Right ventricle myocardium inferior (tissue), 1 donor: ENCODE data around the gene SOX18. TPM values are rescaled to one million over a fixed set of nuclear protein-coding genes. Genes with fewer than 3 reads are reported as not detected.
A peak's percentile ranks its signal among the peaks of the same experiment; 100 is the strongest.

Source experiments
- ATAC-seq: fragments of 200-7000 bp; cut with Tn5 transposase; one replicate; pipeline ENCODE4 v1.9.1; 2020; ENCODE audit warnings: mild to moderate bottlenecking, moderate library complexity
- DNase-seq: peaks from one replicate; pipeline ENCODE4 v3.0.0; 2021; ENCODE audit errors: missing footprints
- intact Hi-C: fragments of 100-400 bp; cut with DNase I; formaldehyde crosslinking; loops from one replicate; pipeline ENCODE4 v1.11.0; 2022
- total RNA-seq: library from RNA; stranded (reverse); fragmentation: NEBNext Ultra II Directional; extraction: Animal tissue kit (Norgen Biotek cat#: 25700); gene quantifications from one replicate; pipeline ENCODE4 v1.2.1, GENCODE V29; 2021
- donor health status: DM: no; HTN: yes; CAD: no; lungs with severe emphysema.

Gene SOX18
- total RNA-seq, 1 donor from 2014 or later: 38.4 TPM

- intact Hi-C loops: loop anchor here (2.0 to 5.0 kb wide), 2 partner anchors 39 to 105 kb away; partner anchors contain the start of gene SAMD10
- DNase-seq: peak; percentile 45
- no peak for ATAC-seq
These were observed 32.8 kb upstream of the SOX18 start for GRCh38 chr20:64082126-64082731.

DNA sequence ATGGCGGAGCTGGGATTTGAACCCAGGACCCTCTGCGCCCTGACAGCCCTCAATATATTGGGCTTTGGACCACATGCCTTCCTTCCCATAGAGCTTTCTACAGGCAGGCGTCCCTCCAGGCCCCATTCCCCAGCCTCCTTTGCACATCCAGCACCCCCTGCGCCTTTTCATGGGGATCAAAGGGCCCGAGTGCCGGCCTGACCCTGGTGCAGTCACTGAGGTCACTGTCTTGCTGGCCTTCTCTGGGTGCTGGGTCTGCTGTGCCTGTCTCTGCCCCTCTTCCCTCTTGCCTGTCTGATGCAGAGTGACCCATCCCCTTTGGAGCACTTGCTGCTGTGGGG, 32.2 kb upstream of the SOX18 start:
- intact Hi-C loops: loop anchor here (5.0 kb wide), 1 partner anchor 104 kb away; the partner anchor contains the start of gene SAMD10
- DNase-seq (peak; percentile 59), ATAC-seq (no peak)

GRCh38 chr20:64080813-64081623, 31.6 kb upstream of the SOX18 start:
- DNase-seq (peak; percentile 27), ATAC-seq (no peak)
- intact Hi-C loops: loop anchor here (5.0 kb wide), 1 partner anchor 104 kb away; the partner anchor contains the start of gene SAMD10

GRCh38 chr20:64080013-64080812, 30.8 kb upstream of the SOX18 start, which contains the start of gene OPRL1:
TSS of gene OPRL1 (plus strand) at chr20:64080082. CDS start at chr20:64092721, 12,639 bp downstream.
- intact Hi-C loops: loop anchor here (5.0 kb wide), 1 partner anchor 103 kb away; the partner anchor contains the start of gene SAMD10
- ATAC-seq (peak; percentile 6), DNase-seq (peak; percentile 72)

GRCh38 chr20:64079273-64080012, 30.0 kb upstream of the SOX18 start, which contains the start of gene RGS19:
TSS of gene RGS19 (minus strand) at chr20:64079518. CDS start at chr20:64076886, 2,632 bp downstream.
- peak; percentile 65 for ATAC-seq
- intact Hi-C loops: loop anchor here (5.0 kb wide), 1 partner anchor 102 kb away; the partner anchor contains the start of gene SAMD10
- peak; percentile 94 for DNase-seq

- no peak for DNase-seq
- no peak for ATAC-seq
- intact Hi-C loops: no loop called here
These were observed 29.5 kb upstream of the SOX18 start for GRCh38 chr20:64078934-64079272.

DNA sequence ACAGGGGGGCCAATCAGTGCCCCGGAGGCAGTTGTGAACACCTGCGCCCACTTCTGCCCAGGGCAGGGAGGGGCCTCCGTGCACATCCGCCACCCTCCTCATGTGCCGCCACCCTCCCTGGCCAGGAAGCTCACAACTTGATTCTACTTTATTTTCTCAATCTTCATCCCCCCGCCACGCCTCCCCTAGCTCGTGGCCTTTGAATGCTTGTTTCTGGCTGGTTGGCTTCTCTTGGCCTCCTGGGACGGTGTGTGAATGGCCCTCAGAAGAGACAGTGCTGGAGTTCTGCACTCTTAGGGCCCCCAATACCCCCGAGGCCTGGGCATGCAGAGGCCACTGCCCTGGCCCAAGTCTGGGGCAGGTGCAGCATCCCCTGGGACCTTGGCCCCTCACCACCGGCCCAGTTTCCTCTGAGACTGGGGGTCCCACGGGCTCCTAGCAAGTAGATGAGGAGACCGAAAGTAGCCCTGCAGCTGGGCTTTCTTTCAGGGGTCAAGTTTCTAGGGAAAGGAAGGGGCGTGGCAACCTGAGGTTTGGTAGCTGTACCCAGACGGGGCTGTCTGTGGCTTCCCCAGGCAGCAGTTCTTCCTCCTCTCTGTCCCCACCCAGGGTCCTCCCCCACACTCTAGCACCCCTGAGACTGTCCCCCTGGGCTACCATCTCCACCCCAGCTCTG, 28.6 kb upstream of the SOX18 start:
- ATAC-seq: no peak
- intact Hi-C loops: no loop called here
- DNase-seq: peak; percentile 83

DNA sequence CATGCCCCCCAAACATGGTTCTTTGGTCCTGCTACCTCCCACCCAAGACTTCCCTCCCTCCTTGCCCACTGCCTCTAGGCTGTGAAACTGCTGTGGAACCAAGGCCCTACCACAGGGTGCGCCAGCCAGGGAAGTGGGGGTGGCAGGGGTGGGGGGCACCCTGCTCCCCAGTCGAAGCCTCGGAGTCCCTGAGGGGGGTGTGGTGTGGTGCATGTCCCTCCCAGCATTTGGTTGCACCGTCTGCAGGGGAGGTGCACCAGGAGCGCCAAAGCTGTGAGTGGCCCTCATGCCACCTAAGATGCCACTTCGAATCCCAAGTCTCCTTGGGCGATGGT, 28.1 kb upstream of the SOX18 start:
- DNase-seq (no peak), ATAC-seq (no peak)
- intact Hi-C loops: no loop called here

DNA sequence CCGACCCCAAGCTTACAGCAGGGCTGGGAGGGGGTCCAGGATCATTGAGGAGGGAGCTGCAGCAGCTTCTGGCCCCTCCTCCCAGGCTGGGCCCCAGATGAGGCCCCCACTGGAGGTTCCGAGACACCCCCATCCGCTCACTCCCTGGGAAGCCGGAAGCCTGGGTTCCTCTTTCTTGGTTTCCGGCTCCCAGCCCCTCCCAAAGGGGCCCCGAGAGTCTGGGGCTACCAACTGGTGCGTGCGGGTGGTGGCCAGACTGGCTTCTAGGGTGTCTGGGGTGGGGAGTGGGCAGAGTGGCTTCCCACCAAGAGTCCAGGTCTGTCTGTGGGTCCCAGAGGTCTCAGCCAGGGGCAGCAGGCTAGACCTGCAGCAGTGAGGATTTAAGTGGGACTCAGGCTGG, 27.7 kb upstream of the SOX18 start:
- ATAC-seq (no peak), DNase-seq (peak; percentile 83)
- intact Hi-C loops: no loop called here

GRCh38 chr20:64076061-64076997, 26.9 kb upstream of the SOX18 start:
- DNase-seq (peak; percentile 56), ATAC-seq (no peak)
- intact Hi-C loops: no loop called here

- intact Hi-C loops: no loop called here
- DNase-seq (peak; percentile 68), ATAC-seq (no peak)
These were observed 26.1 kb upstream of the SOX18 start for GRCh38 chr20:64075556-64075955.

DNA sequence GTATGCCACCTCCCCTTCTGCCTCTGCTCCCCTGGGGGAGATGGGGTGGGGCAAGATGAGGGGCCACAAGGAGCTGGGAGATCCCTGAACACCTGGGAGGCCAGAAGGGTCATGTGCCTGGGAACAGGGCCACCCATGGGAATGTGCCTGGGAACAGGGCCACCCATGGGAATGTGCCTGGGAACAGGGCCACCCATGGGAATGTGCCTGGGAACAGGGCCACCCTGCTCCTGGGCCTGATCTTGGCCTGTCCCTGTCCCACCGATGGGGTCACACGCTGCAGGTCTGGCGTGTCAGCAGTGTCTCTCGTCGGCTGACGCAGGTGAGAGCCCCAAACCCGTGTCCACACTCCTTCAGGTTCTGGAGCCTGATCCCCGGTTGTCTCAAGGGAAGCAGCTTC, 25.5 kb upstream of the SOX18 start:
- intact Hi-C loops: no loop called here
- DNase-seq: no peak

DNA sequence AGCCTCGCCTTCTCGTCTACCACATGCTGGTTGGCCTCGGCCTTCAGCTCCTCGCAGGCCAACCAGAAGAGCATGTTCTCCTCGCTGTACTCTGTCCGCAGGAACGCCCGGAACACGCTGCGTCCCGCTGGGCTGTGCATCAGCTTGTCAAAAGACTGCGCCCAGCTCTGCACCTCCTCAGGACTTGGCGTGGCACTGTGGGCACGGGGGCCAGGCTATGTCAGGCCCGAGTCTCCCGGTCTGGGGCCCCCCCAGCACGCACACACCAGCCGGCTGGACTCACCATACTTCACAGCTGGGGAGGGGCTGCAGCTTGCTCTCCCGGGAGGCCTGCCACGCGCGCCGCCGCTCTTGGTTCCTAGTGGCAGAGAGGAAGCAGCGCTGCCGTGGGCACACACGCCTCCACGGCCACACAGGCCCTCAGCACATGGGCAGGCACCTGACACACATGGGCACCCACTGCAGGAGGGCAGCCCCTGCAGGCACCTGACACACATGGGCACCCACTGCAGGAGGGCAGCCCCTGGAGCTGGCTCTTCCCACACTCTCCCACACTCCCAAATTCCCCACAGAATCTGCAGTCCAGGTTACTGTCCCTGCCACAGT, 24.8 kb upstream of the SOX18 start:
- intact Hi-C loops: no loop called here
- ATAC-seq (no peak), DNase-seq (peak; percentile 67)

More for the DNA sequence above, 25.5 kb upstream of the SOX18 start:
- no peak for ATAC-seq

- intact Hi-C loops: no loop called here
- ATAC-seq: no peak
- DNase-seq: peak; percentile 66
These were observed 24.2 kb upstream of the SOX18 start for GRCh38 chr20:64073476-64074183.

DNA sequence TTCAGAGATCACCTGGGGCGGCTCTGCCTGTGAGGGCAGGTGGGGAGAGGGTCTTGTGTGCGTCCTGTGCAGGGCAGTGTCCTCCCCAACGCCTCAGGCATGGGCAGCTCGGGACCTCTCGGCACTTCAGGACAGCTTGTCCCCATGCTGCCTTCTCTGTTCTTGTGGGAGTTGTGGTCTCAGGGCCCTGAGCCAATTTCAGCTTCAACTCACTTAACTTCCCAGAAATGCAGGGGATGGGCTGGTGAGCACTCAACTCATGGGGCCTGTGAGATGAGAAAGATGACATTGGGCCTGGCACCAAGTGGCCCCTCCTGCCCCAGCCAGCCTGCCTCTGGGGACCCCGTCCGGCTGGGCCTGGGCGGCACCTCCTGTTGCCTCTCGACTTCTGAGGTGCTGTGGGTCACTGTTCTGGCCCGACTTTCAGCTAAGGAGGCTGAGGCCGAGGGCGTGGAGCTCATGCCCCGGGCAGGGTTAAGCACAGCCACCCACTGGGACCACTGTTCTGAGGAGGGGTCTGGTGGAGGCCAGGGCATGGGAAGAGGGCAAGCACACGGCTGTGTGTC, 23.1 kb upstream of the SOX18 start:
- ATAC-seq (no peak), DNase-seq (peak; percentile 42)
- intact Hi-C loops: no loop called here
